HepG2 (cell line): Measurements from ENCODE around the gene PSMC1. TPM values are rescaled to one million over a fixed set of nuclear protein-coding genes. Genes with fewer than 3 reads are reported as not detected.
A peak's percentile ranks its signal among the peaks of the same experiment; 100 is the strongest.

Source experiments
- AHDC1 ChIP-seq: sonication (generic); formaldehyde crosslinking; IDR thresholded peaks from 2 replicates; pipeline ENCODE4 v1.5.1; 2020; ENCODE audit warnings: mild to moderate bottlenecking, missing genetic modification reagents, borderline replicate concordance
- CENPX ChIP-seq: sonication (generic); formaldehyde crosslinking; IDR thresholded peaks from 2 replicates; pipeline ENCODE4 v1.9.0; 2021; ENCODE audit warnings: mild to moderate bottlenecking, missing genetic modification reagents, moderate library complexity
- EP300 ChIP-seq, 3 experiments: sonication (generic) in 1 of 3; formaldehyde crosslinking in 1 of 3; IDR thresholded peaks; 2 replicates each; pipeline versions ENCODE4 v1.5.1 to v1.6.1; 2011 to 2020; ENCODE audit warnings: low read depth in 2 of 3, low read length in 2 of 3, borderline replicate concordance in 1 of 3, improper control_type of control experiment in 1 of 3, mild to moderate bottlenecking in 1 of 3, missing genetic modification reagents in 1 of 3, moderate library complexity in 1 of 3
- HOXA3 ChIP-seq: sonication (generic); formaldehyde crosslinking; IDR thresholded peaks from 2 replicates; pipeline ENCODE4 v1.5.0; 2020; ENCODE audit warnings: missing genetic modification reagents
- KDM6A ChIP-seq: IDR thresholded peaks from 2 replicates; pipeline ENCODE4 v1.6.1; 2016; ENCODE audit warnings: low read depth
- KLF9 ChIP-seq: IDR thresholded peaks from 2 replicates; pipeline ENCODE4 v1.6.1; 2016; ENCODE audit warnings: low read depth
- MNT ChIP-seq: fragments of 450-650 bp; IDR thresholded peaks from 2 replicates; pipeline ENCODE4 v1.6.1; 2016
- NFYB ChIP-seq: sonication (generic); formaldehyde crosslinking; IDR thresholded peaks from 2 replicates; pipeline ENCODE4 v1.4.0; 2020; ENCODE audit warnings: missing genetic modification reagents
- ZNF276 ChIP-seq: sonication (generic); formaldehyde crosslinking; IDR thresholded peaks from 2 replicates; pipeline ENCODE4 v1.4.0; 2020; ENCODE audit warnings: mild to moderate bottlenecking, low read depth, missing genetic modification reagents
- ZNF619 ChIP-seq: sonication (generic); formaldehyde crosslinking; IDR thresholded peaks from 2 replicates; pipeline ENCODE4 v1.4.0; 2020; ENCODE audit warnings: mild to moderate bottlenecking, missing genetic modification reagents
- ZNF691 ChIP-seq: sonication (generic); formaldehyde crosslinking; IDR thresholded peaks from 2 replicates; pipeline ENCODE4 v1.4.0; 2020; ENCODE audit warnings: missing genetic modification reagents, low read depth, mild to moderate bottlenecking, borderline replicate concordance
- ZNF710 ChIP-seq: sonication (generic); formaldehyde crosslinking; IDR thresholded peaks from 2 replicates; pipeline ENCODE4 v1.5.0; 2020; ENCODE audit warnings: mild to moderate bottlenecking, missing genetic modification reagents, borderline replicate concordance
- ZNF737 ChIP-seq: sonication (generic); formaldehyde crosslinking; IDR thresholded peaks from 2 replicates; pipeline ENCODE4 v1.5.0; 2020; ENCODE audit warnings: missing genetic modification reagents, mild to moderate bottlenecking, borderline replicate concordance
- ZNF761 ChIP-seq: sonication (generic); formaldehyde crosslinking; conservative IDR thresholded peaks from 2 replicates; pipeline ENCODE4 v1.4.0; 2020; ENCODE audit warnings: mild to moderate bottlenecking, missing genetic modification reagents
- ZNF775 ChIP-seq: sonication (generic); formaldehyde crosslinking; IDR thresholded peaks from 2 replicates; pipeline ENCODE4 v1.4.0; 2020; ENCODE audit warnings: missing genetic modification reagents, mild to moderate bottlenecking, moderate library complexity, borderline replicate concordance
- ZNF841 ChIP-seq: sonication (generic); formaldehyde crosslinking; IDR thresholded peaks from 2 replicates; pipeline ENCODE4 v1.8.1; 2023; ENCODE audit warnings: missing genetic modification reagents, borderline replicate concordance
- polyA plus RNA-seq, 8 experiments: library from polyadenylated mRNA; depleted of rRNA in 3 of 8; stranded (reverse) in 7 of 8; unstranded in 1 of 8; fragments of >200 nt; fragmentation: Illumina TruSeq in 4 of 8; extraction: Trizol in 4 of 8; gene quantifications; 2 replicates each; pipeline versions ENCODE4 v1.2.1 to v1.2.3, GENCODE V29; 2011 to 2016; ENCODE audit warnings: low read depth in 4 of 8, missing spikeins in 1 of 8, mixed read lengths in 1 of 8; ENCODE audit not compliant: insufficient read depth in 1 of 8
- total RNA-seq, 5 experiments: library from RNA; depleted of rRNA; stranded (reverse); fragments of >200 nt; fragmentation: Illumina TruSeq; extraction: Trizol; gene quantifications; 2 replicates each; pipeline ENCODE4 v1.2.3, GENCODE V29; 2016; ENCODE audit warnings: low read depth in 1 of 5

The PSMC1 gene
- total and polyA plus RNA-seq, 2 of the 13 experiments (the other 11 are each of a cell fraction or from before 2014, with no cell fraction given), result 48.6 to 167 TPM

GRCh38 chr14:90256354-90257131, at the start of gene PSMC1 (continued):
- TF ChIP-seq ZNF710 (CRISPR knock-in tag) (no peak), ZNF691 (CRISPR knock-in tag) (no peak; the same call in 1 of the 2 replicates), ZNF276 (CRISPR knock-in tag) (no peak), HOXA3 (CRISPR knock-in tag) (peak; percentile 74; the same call in 1 of the 2 replicates), KDM6A (CRISPR knock-in tag) (no peak), AHDC1 (CRISPR knock-in tag) (no peak; the same call in 1 of the 2 replicates), NFYB (CRISPR knock-in tag) (no peak), ZNF841 (CRISPR knock-in tag) (no peak), CENPX (CRISPR knock-in tag) (no peak), ZNF775 (CRISPR knock-in tag) (no peak), MNT (no peak), KLF9 (CRISPR knock-in tag) (no peak), ZNF761 (CRISPR knock-in tag) (no peak), ZNF737 (CRISPR knock-in tag) (no peak), EP300 (IDR thresholded peaks at IDR 0.05; ENCODE audit: low read depth in 2 of 2, low read length in 2 of 2) (no peak), EP300 (CRISPR knock-in tag; IDR thresholded peaks at IDR 0.05; ENCODE audit: borderline replicate concordance) (peak; percentile 31; the same call in 1 of the 2 replicates), ZNF619 (CRISPR knock-in tag) (peak; percentile 90)
